Kidney (tissue), 14 donors: ENCODE data around the gene DBT. TPM values are rescaled to one million over a fixed set of nuclear protein-coding genes. Genes with fewer than 3 reads are reported as not detected.
A peak's percentile ranks its signal among the peaks of the same experiment; 100 is the strongest.

Source experiments
- DNase-seq, 5 donors: peaks; one replicate each; pipeline ENCODE4 v3.0.0-alpha.2; 2013 to 2020
- FAIRE-seq: peaks from 2 replicates; lab custom pipeline; 2012; peaks lifted over from hg19 to GRCh38; lab: Jason Lieb, UNC
- H3K27ac ChIP-seq, 2 donors: one replicate each; pipeline ENCODE4 v1.7.0; 2013; ENCODE audit warnings: low read depth in 2 of 2, low read length in 2 of 2, inconsistent platforms in 1 of 2
- H3K27me3 ChIP-seq: one replicate; pipeline ENCODE4 v1.7.1; 2013; ENCODE audit warnings: low read length, inconsistent platforms; ENCODE audit not compliant: control insufficient read depth, insufficient read depth
- H3K36me3 ChIP-seq, 3 donors: one replicate each; pipeline versions ENCODE4 v1.7.0 to v1.7.1; 2013; ENCODE audit warnings: low read length in 3 of 3, control low read depth in 1 of 3, inconsistent platforms in 1 of 3; ENCODE audit not compliant: insufficient read depth in 3 of 3, control insufficient read depth in 2 of 3
- H3K4me1 ChIP-seq, 3 donors: one replicate each; pipeline versions ENCODE4 v1.7.0 to v1.7.1; 2013; ENCODE audit warnings: low read length in 3 of 3, inconsistent platforms in 1 of 3, low read depth in 1 of 3; ENCODE audit not compliant: control insufficient read depth in 2 of 3, insufficient read depth in 2 of 3
- H3K4me3 ChIP-seq, 3 donors: one replicate each; pipeline versions ENCODE4 v1.7.0 to v1.8.1; 2013; ENCODE audit warnings: low read length in 3 of 3, control low read depth in 1 of 3, inconsistent platforms in 1 of 3
- H3K9ac ChIP-seq, 3 donors: one replicate each; pipeline versions ENCODE4 v1.7.0 to v1.7.1; 2013; ENCODE audit warnings: low read length in 3 of 3, control low read depth in 1 of 3, inconsistent platforms in 1 of 3
- H3K9me3 ChIP-seq, 3 donors: one replicate each; pipeline versions ENCODE4 v1.7.0 to v1.7.1; 2013; ENCODE audit warnings: low read length in 3 of 3, control low read depth in 1 of 3, inconsistent platforms in 1 of 3; ENCODE audit not compliant: control insufficient read depth in 2 of 3, insufficient read depth in 1 of 3
- CTCF ChIP-seq: IDR thresholded peaks from 3 replicates; pipeline ENCODE4 v1.5.1; 2012; ENCODE audit warnings: mild to moderate bottlenecking, moderate library complexity, borderline replicate concordance; ENCODE audit not compliant: insufficient read depth; ENCODE audit errors: extremely low read depth
- intact Hi-C: fragments of 100-400 bp; cut with DNase I; formaldehyde crosslinking; loops from one replicate; pipeline ENCODE4 v1.11.1; 2022
- polyA plus RNA-seq: library from polyadenylated mRNA; stranded (reverse); fragments of 350-450 nt; fragmentation: Illumina TruSeq; extraction: RNeasy Lipid Tissue Mini Kit (QIAGEN cat#74804); gene quantifications from one replicate; pipeline ENCODE4 v1.2.3, GENCODE V29; 2014; ENCODE audit warnings: low read depth, low replicate concordance; ENCODE audit not compliant: insufficient read depth
- total RNA-seq: library from RNA; stranded (reverse); fragmentation: NEBNext Ultra II Directional; extraction: Animal tissue kit (Norgen Biotek cat#: 25700); gene quantifications from one replicate; pipeline ENCODE4 v1.2.1, GENCODE V29; 2021
- donor health status: control.
- donor health status: control.
- donor health status: control.
- donor health status: control.
- donor health status: control.
- donor health status: DM: yes; HTN: yes; CAD: no.
- donor health status: Normal renal cell carcinoma (clear cell type).

The DBT gene
- total and polyA plus RNA-seq, 2 donors from 2014 or later: 7.7 to 18.7 TPM

GRCh38 chr1:100249155-100249536 lies 488 bp downstream of the DBT start:
- Histone ChIP-seq H3K27me3 (no peaks in the 10 kb centered on the region), H3K4me3 (peak overlapping the region; percentile 97 to 99 (median 97)), H3K9me3 (no peaks in the 10 kb centered on the region), H3K4me1 (peaks cover 5 to 14% (median 9%) of the 10 kb centered on the region in 3 donors), H3K27ac (peak overlapping the region; percentile 77 to 80), H3K9ac (peak overlapping the region; percentile 90 to 99 (median 97)), H3K36me3 (no peaks in the 10 kb centered on the region)
- FAIRE-seq (no peak), DNase-seq (no peak)
- TF ChIP-seq CTCF: no peak
- intact Hi-C loops: no loop called here

- no peaks in the 10 kb centered on the region for H3K27me3 ChIP-seq
- H3K36me3 ChIP-seq: no peaks in the 10 kb centered on the region
- H3K4me1 ChIP-seq: peaks cover 5 to 14% (median 9%) of the 10 kb centered on the region in 3 donors
- peak overlapping the region in 1 of 3 donors; percentile 14 for H3K4me3 ChIP-seq
- no peak overlapping the region for H3K9ac ChIP-seq
- FAIRE-seq (no peak), DNase-seq (no peak)
- intact Hi-C loops: no loop called here
- no peak for TF ChIP-seq CTCF
- no peak overlapping the region for H3K27ac ChIP-seq
- H3K9me3 ChIP-seq: no peaks in the 10 kb centered on the region
Measured at GRCh38 chr1:100246738-100247137, 2.9 kb downstream of the DBT start.

GRCh38 chr1:100240631-100241030 lies 9.0 kb downstream of the DBT start:
- no peak overlapping the region for H3K4me3 ChIP-seq
- no peak for FAIRE-seq
- H3K4me1 ChIP-seq: no peaks in the 10 kb centered on the region
- no peak overlapping the region for H3K9ac ChIP-seq
- DNase-seq: no peak
- H3K9me3 ChIP-seq: no peaks in the 10 kb centered on the region
- peaks cover 3 to 10% (median 3%) of the 10 kb centered on the region in 3 donors for H3K36me3 ChIP-seq
- no peaks in the 10 kb centered on the region for H3K27me3 ChIP-seq
- no peak for TF ChIP-seq CTCF
- H3K27ac ChIP-seq: no peak overlapping the region
- intact Hi-C loops: no loop called here

- Histone ChIP-seq H3K4me1 (no peaks in the 10 kb centered on the region), H3K36me3 (peaks cover 3 to 10% (median 3%) of the 10 kb centered on the region in 3 donors), H3K9me3 (no peaks in the 10 kb centered on the region), H3K9ac (no peak overlapping the region), H3K27me3 (no peaks in the 10 kb centered on the region), H3K27ac (no peak overlapping the region), H3K4me3 (no peak overlapping the region)
- FAIRE-seq: no peak
- no peak for DNase-seq
- TF ChIP-seq CTCF: no peak
- intact Hi-C loops: no loop called here
Measured at GRCh38 chr1:100239961-100240360, 9.7 kb downstream of the DBT start.
